Measurements from ENCODE around the gene DPYD.

DPYD gene

GRCh38 chr1:97936976-97937375 is 16.1 kb upstream of the DPYD start:
- H3K9ac ChIP-seq (ENCODE audit: low read length), result no peak overlapping the region

GRCh38 chr1:97934491-97934890 is 13.7 kb upstream of the DPYD start:
- no peak overlapping the region for H3K4me2 ChIP-seq (ENCODE audit: low read length)
- H3F3A ChIP-seq (ENCODE audit: insufficient read depth, low read length), result no peaks in the 10 kb centered on the region

More at GRCh38 chr1:97936976-97937375, 16.1 kb upstream of the DPYD start:
- Histone ChIP-seq H3K4me2 (ENCODE audit: low read length) (no peak overlapping the region), H3K4me3 (ENCODE audit: low read depth, low read length, poor library complexity, severe bottlenecking) (no peak overlapping the region), H3K27ac (ENCODE audit: low read depth, low read length, poor library complexity, severe bottlenecking) (no peak overlapping the region), H3K4me1 (ENCODE audit: insufficient read depth, low read length, severe bottlenecking) (peaks cover 10% of the 10 kb centered on the region), H3K79me2 (ENCODE audit: insufficient read depth, low read length) (no peaks in the 10 kb centered on the region), H3K9me2 (ENCODE audit: low read depth, low read length) (no peaks in the 10 kb centered on the region), H3K36me3 (ENCODE audit: insufficient read depth, low read length) (no peaks in the 10 kb centered on the region), H2AFZ (ENCODE audit: low read length) (no peak overlapping the region), H3F3A (ENCODE audit: insufficient read depth, low read length) (no peaks in the 10 kb centered on the region), H4K20me1 (ENCODE audit: insufficient read depth, low read length) (no peaks in the 10 kb centered on the region), H3K27me3 (ENCODE audit: insufficient read depth, low read length) (no peaks in the 10 kb centered on the region), H3K9me3 (ENCODE audit: low read length) (no peaks in the 10 kb centered on the region)
- TF ChIP-seq EZH2 (IDR thresholded peaks at IDR 0.05; ENCODE audit: borderline replicate concordance, low read length) (no peak), CTCF (IDR thresholded peaks at IDR 0.05; ENCODE audit: low read length) (no peak)

GRCh38 chr1:97929874-97930851 is 9.3 kb upstream of the DPYD start:
- no peak overlapping the region for H3K4me3 ChIP-seq (ENCODE audit: low read depth, low read length, poor library complexity, severe bottlenecking)
- no peak overlapping the region for H3K27ac ChIP-seq (ENCODE audit: low read depth, low read length, poor library complexity, severe bottlenecking)
- no peaks in the 10 kb centered on the region for H3F3A ChIP-seq (ENCODE audit: insufficient read depth, low read length)
- H3K36me3 ChIP-seq (ENCODE audit: insufficient read depth, low read length), result no peaks in the 10 kb centered on the region
- TF ChIP-seq CTCF (IDR thresholded peaks at IDR 0.05; ENCODE audit: low read length), result no peak
- TF ChIP-seq EZH2 (IDR thresholded peaks at IDR 0.05; ENCODE audit: borderline replicate concordance, low read length), result no peak
- H3K27me3 ChIP-seq (ENCODE audit: insufficient read depth, low read length), result no peaks in the 10 kb centered on the region
- no peaks in the 10 kb centered on the region for H3K9me3 ChIP-seq (ENCODE audit: low read length)
- no peaks in the 10 kb centered on the region for H3K79me2 ChIP-seq (ENCODE audit: insufficient read depth, low read length)
- no peak overlapping the region for H3K4me2 ChIP-seq (ENCODE audit: low read length)
- no peaks in the 10 kb centered on the region for H3K4me1 ChIP-seq (ENCODE audit: insufficient read depth, low read length, severe bottlenecking)
- H2AFZ ChIP-seq (ENCODE audit: low read length), result no peak overlapping the region
- no peak overlapping the region for H3K9ac ChIP-seq (ENCODE audit: low read length)
- H3K9me2 ChIP-seq (ENCODE audit: low read depth, low read length), result no peaks in the 10 kb centered on the region
- H4K20me1 ChIP-seq (ENCODE audit: insufficient read depth, low read length), result no peaks in the 10 kb centered on the region

More at GRCh38 chr1:97934491-97934890, 13.7 kb upstream of the DPYD start:
- Histone ChIP-seq H3K79me2 (ENCODE audit: insufficient read depth, low read length) (no peaks in the 10 kb centered on the region), H3K9me3 (ENCODE audit: low read length) (no peaks in the 10 kb centered on the region), H2AFZ (ENCODE audit: low read length) (no peak overlapping the region), H3K27me3 (ENCODE audit: insufficient read depth, low read length) (no peaks in the 10 kb centered on the region), H4K20me1 (ENCODE audit: insufficient read depth, low read length) (no peaks in the 10 kb centered on the region), H3K9ac (ENCODE audit: low read length) (no peak overlapping the region), H3K36me3 (ENCODE audit: insufficient read depth, low read length) (no peaks in the 10 kb centered on the region), H3K9me2 (ENCODE audit: low read depth, low read length) (no peaks in the 10 kb centered on the region), H3K4me3 (ENCODE audit: low read depth, low read length, poor library complexity, severe bottlenecking) (no peak overlapping the region), H3K27ac (ENCODE audit: low read depth, low read length, poor library complexity, severe bottlenecking) (no peak overlapping the region), H3K4me1 (ENCODE audit: insufficient read depth, low read length, severe bottlenecking) (peaks cover 10% of the 10 kb centered on the region)
- TF ChIP-seq CTCF (IDR thresholded peaks at IDR 0.05; ENCODE audit: low read length), result no peak
- TF ChIP-seq EZH2 (IDR thresholded peaks at IDR 0.05; ENCODE audit: borderline replicate concordance, low read length), result no peak

Measured in OCI-LY1 (cell line).